ENCODE data around the gene TMEM74B.

DNA sequence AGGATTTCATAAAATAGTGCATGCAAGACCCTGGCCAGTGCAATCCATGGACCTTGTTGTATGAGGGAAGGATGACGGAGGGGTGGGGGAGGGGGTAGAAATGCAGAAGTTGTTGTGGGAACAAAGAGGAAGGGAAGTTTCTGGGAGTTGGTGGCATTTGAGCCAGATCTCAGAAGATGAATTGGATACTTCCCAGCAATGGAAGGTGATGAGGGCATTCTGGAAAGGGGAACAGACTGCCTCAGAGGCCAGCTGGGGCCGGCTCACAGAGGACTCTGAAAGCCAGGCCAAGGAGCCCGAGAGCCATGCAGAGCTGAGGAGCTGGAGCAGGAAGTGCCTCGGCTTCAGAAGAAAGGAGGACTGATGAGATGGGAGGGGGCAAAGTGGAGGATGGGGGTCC, 2.7 kb downstream of the TMEM74B start:
- TF ChIP-seq CHD1 (IDR thresholded peaks at IDR 0.05; ENCODE audit: low read length) (no peak), SMC3 (conservative IDR thresholded peaks at IDR 0.05; ENCODE audit: insufficient read depth, low read depth, low read length) (no peak)

Measured in K562 (cell line).